ENCODE measurements around the gene SPATA45.

SPATA45 gene

DNA sequence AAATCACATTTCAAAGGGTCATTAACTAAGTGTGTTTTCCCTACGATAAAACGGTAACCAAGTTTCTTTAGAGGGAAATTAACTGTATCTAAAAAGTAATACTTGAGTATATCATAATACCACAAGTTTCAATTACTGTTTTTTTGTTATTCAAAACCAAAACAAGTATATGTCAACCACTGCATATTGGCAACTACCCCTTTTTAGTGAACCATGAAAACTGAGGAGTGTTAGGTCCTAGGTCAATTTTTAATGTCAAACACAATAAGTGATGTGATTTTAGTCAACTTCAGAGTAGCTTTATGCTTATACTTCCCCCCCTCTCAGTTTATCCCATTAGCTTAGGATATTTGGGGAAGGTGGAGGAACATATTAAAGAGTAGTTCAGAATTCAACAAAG lies 66.2 kb downstream of the SPATA45 start:
- TF ChIP-seq, protein P1, sequence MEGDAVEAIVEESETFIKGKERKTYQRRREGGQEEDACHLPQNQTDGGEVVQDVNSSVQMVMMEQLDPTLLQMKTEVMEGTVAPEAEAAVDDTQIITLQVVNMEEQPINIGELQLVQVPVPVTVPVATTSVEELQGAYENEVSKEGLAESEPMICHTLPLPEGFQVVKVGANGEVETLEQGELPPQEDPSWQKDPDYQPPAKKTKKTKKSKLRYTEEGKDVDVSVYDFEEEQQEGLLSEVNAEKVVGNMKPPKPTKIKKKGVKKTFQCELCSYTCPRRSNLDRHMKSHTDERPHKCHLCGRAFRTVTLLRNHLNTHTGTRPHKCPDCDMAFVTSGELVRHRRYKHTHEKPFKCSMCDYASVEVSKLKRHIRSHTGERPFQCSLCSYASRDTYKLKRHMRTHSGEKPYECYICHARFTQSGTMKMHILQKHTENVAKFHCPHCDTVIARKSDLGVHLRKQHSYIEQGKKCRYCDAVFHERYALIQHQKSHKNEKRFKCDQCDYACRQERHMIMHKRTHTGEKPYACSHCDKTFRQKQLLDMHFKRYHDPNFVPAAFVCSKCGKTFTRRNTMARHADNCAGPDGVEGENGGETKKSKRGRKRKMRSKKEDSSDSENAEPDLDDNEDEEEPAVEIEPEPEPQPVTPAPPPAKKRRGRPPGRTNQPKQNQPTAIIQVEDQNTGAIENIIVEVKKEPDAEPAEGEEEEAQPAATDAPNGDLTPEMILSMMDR (IDR thresholded peaks at IDR 0.05): no peak

DNA sequence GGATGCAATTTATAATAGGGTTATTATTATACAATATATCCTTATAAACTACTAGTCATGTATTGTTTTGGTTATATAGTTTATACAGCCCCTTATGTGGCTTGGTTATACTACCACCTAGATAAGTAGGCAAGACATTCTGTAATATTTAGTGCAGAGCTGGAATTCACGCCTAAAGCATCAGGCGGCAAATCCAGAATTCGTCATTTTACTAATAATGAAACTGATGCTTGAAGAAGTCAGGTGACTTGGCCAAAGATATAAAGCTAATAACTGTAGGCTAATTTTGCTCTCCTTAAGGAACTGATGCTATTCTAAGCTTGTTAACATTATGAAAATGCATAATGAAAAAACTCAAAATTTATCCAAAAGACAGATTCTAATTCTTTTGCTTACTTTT lies 66.7 kb downstream of the SPATA45 start:
- TF ChIP-seq, protein P1 (IDR thresholded peaks at IDR 0.05): no peak

Measured in LNCAP (cell line).